ENCODE data around the gene SLC25A22. TPM values are rescaled to one million over a fixed set of nuclear protein-coding genes. Genes with fewer than 3 reads are reported as not detected.

SLC25A22 gene
- total and polyA plus RNA-seq, 10 of the 15 experiments (the other 5 are each of a cell fraction or from before 2014, with no cell fraction given): 0.27 to 27.0 (median 8.2) TPM

GRCh38 chr11:809287-810039 is 11.4 kb upstream of the SLC25A22 start, which contains the start of gene RPLP2 (continued):
- peak; percentile 86 for TF ChIP-seq SIX5 (IDR thresholded peaks at IDR 0.05; ENCODE audit: low read depth, low read length, severe bottlenecking)
- peak; percentile 10; the same call in 1 of the 2 replicates for TF ChIP-seq PAX5 (IDR thresholded peaks at IDR 0.05; ENCODE audit: borderline replicate concordance, low read depth, low read length)
- TF ChIP-seq IRF3 (IDR thresholded peaks at IDR 0.05): peak; percentile 48
- TF ChIP-seq FOS (IDR thresholded peaks at IDR 0.05; ENCODE audit: borderline replicate concordance, extremely low read depth, insufficient read length): no peak
- TF ChIP-seq NFYB (IDR thresholded peaks at IDR 0.05; ENCODE audit: insufficient read depth, low read depth, low read length): peak; percentile 93
- peak; percentile 70; the same call in 1 of the 2 replicates for TF ChIP-seq ESRRA (IDR thresholded peaks at IDR 0.05; ENCODE audit: low read length)
- peak; percentile 89 for TF ChIP-seq POLR2A (IDR thresholded peaks at IDR 0.05; ENCODE audit: low read depth, low read length)
- peak; percentile 53; the same call in 1 of the 2 replicates for TF ChIP-seq JUND (IDR thresholded peaks at IDR 0.05; ENCODE audit: low read depth, low read length)
- no peak for TF ChIP-seq PRDM15 (CRISPR knock-in tag; IDR thresholded peaks at IDR 0.05)
- no peak for TF ChIP-seq FOXM1 (IDR thresholded peaks at IDR 0.05; ENCODE audit: low read depth, low read length)
- peak; percentile 91 for TF ChIP-seq MYC (IDR thresholded peaks at IDR 0.05; ENCODE audit: insufficient read depth, insufficient read length, insufficient replicate concordance, low read length, severe bottlenecking)
- peak; percentile 99 for TF ChIP-seq CREM (IDR thresholded peaks at IDR 0.05; ENCODE audit: low read depth)
- TF ChIP-seq RAD21 (IDR thresholded peaks at IDR 0.05; ENCODE audit: insufficient read depth, low read depth, low read length): no peak
- TF ChIP-seq SMARCA5 (IDR thresholded peaks at IDR 0.05): 0 out of 2 replicates have a peak, but pooled peaks have one; percentile 69
- TF ChIP-seq RFX5 (IDR thresholded peaks at IDR 0.05; ENCODE audit: low read depth, low read length): no peak; the same call in 1 of the 2 replicates
- no peak for TF ChIP-seq HSF1 (IDR thresholded peaks at IDR 0.05; ENCODE audit: low read depth, low read length)
- TF ChIP-seq SPI1 (IDR thresholded peaks at IDR 0.05; ENCODE audit: borderline replicate concordance, insufficient read depth, low read depth, low read length): no peak
- no peak for TF ChIP-seq RBBP5 (conservative IDR thresholded peaks at IDR 0.05)
- no peak for TF ChIP-seq USF1 (IDR thresholded peaks at IDR 0.05; ENCODE audit: borderline replicate concordance, extremely low read length, insufficient read depth, low read depth, low read length)
- TF ChIP-seq SUZ12 (IDR thresholded peaks at IDR 0.05; ENCODE audit: unreplicated experiment): no peak
- no peak; the same call in 1 of the 2 replicates for TF ChIP-seq DPF2 (IDR thresholded peaks at IDR 0.05)
- TF ChIP-seq NFYA (IDR thresholded peaks at IDR 0.05; ENCODE audit: borderline replicate concordance, low read depth, low read length): no peak
- peak; percentile 90 to 95 for TF ChIP-seq BHLHE40 (IDR thresholded peaks at IDR 0.05; ENCODE audit: borderline replicate concordance in 1 of 2, low read depth in 2 of 2, low read length in 1 of 2)
